ENCODE results near the gene AMBN.

AMBN gene

DNA sequence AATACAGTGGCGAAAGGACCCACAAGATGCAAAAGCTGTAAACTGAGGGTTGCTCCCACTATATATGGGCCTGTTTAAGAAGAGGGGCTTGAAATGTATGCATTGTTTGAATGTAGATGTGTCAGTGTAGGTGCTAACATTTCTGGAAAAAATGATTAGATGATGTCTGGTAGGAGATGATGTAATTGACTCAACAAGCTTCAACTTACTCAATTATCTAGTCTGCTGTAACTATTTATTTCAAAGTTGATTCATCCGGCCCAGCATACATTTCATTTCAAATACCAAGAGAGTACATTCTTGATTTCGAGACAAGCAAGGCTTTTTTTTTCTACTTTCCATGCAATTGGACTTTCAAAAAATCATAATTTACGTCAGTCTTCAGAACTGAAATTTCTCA lies 27.2 kb downstream of the AMBN start:
- Histone ChIP-seq H3K9me3 (ENCODE audit: control insufficient read depth, insufficient read depth, low read length) (no peaks in the 10 kb centered on the region), H3K27ac (ENCODE audit: low read depth, low read length) (no peak overlapping the region), H3K4me1 (ENCODE audit: control insufficient read depth, low read length) (peaks cover 24% of the 10 kb centered on the region), H3K4me3 (ENCODE audit: low read length) (no peak overlapping the region), H3K27me3 (ENCODE audit: control insufficient read depth, low read length) (no peaks in the 10 kb centered on the region), H3K79me2 (ENCODE audit: control insufficient read depth, low read length) (no peaks in the 10 kb centered on the region), H3K36me3 (ENCODE audit: control insufficient read depth, low read length) (no peaks in the 10 kb centered on the region), H3K9me2 (replicated peaks; ENCODE audit: control insufficient read depth, low read length) (no peaks in the 10 kb centered on the region), H4K20me1 (ENCODE audit: control insufficient read depth, insufficient read depth, low read depth, low read length) (no peaks in the 10 kb centered on the region), H3K4me2 (ENCODE audit: low read length) (no peak overlapping the region), H3F3A (ENCODE audit: control insufficient read depth, insufficient read depth) (peaks cover 12% of the 10 kb centered on the region)
- TF ChIP-seq EZH2phosphoT487 (IDR thresholded peaks at IDR 0.05; ENCODE audit: borderline replicate concordance, low read length), result no peak
- TF ChIP-seq, protein P1, sequence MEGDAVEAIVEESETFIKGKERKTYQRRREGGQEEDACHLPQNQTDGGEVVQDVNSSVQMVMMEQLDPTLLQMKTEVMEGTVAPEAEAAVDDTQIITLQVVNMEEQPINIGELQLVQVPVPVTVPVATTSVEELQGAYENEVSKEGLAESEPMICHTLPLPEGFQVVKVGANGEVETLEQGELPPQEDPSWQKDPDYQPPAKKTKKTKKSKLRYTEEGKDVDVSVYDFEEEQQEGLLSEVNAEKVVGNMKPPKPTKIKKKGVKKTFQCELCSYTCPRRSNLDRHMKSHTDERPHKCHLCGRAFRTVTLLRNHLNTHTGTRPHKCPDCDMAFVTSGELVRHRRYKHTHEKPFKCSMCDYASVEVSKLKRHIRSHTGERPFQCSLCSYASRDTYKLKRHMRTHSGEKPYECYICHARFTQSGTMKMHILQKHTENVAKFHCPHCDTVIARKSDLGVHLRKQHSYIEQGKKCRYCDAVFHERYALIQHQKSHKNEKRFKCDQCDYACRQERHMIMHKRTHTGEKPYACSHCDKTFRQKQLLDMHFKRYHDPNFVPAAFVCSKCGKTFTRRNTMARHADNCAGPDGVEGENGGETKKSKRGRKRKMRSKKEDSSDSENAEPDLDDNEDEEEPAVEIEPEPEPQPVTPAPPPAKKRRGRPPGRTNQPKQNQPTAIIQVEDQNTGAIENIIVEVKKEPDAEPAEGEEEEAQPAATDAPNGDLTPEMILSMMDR (IDR thresholded peaks at IDR 0.05; ENCODE audit: low read depth, low read length, poor library complexity, severe bottlenecking), result no peak

DNA sequence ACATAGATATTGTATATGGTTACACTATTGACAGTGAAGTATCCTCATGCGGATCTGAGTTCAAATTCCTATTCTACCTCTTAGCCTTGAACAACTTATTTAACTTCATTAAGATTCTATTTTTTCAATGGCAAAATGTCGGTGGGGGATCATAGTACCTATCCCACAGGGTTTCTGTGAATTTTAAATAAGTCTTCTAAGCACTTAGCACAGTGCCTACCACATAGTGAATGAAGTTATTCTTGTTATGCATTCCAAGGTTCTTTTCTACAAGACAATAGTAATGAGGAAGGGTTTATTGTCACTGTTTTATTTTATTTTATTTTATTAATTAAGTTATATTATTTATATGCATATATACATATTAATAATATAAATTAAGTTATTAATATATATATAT lies 27.7 kb downstream of the AMBN start:
- H4K20me1 ChIP-seq (ENCODE audit: control insufficient read depth, insufficient read depth, low read depth, low read length), result no peaks in the 10 kb centered on the region
- H3F3A ChIP-seq (ENCODE audit: control insufficient read depth, insufficient read depth), result peaks cover 12% of the 10 kb centered on the region

DNA sequence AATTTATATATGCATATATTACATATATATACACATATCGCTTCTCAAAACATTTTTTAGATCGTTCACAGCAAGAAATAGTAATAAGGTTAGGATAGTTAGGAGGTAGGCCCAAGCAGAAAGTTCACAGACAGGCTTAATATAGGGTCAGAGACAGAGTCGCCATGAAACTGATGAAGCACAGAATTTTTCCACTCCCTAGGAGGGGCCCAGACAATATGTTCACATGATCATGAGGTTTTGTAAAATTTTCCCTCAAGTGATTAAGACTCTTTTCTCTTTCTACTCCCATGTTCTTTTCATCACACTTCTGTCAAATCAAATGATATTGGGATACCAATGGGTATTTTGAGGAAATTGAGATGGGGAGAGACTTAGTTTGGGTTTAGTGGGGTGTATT lies 31.3 kb downstream of the AMBN start:
- no peaks in the 10 kb centered on the region for H3K36me3 ChIP-seq (ENCODE audit: control insufficient read depth, low read length)
- H3K9me3 ChIP-seq (ENCODE audit: control insufficient read depth, insufficient read depth, low read length), result no peaks in the 10 kb centered on the region
- H4K20me1 ChIP-seq (ENCODE audit: control insufficient read depth, insufficient read depth, low read depth, low read length), result no peaks in the 10 kb centered on the region
- H3K4me2 ChIP-seq (ENCODE audit: low read length), result no peak overlapping the region
- H3K27ac ChIP-seq (ENCODE audit: low read depth, low read length), result no peak overlapping the region
- no peaks in the 10 kb centered on the region for H3K9me2 ChIP-seq (replicated peaks; ENCODE audit: control insufficient read depth, low read length)
- H3F3A ChIP-seq (ENCODE audit: control insufficient read depth, insufficient read depth), result peaks cover 12% of the 10 kb centered on the region
- no peaks in the 10 kb centered on the region for H3K27me3 ChIP-seq (ENCODE audit: control insufficient read depth, low read length)
- no peaks in the 10 kb centered on the region for H3K79me2 ChIP-seq (ENCODE audit: control insufficient read depth, low read length)
- TF ChIP-seq, protein P1 (IDR thresholded peaks at IDR 0.05; ENCODE audit: low read depth, low read length, poor library complexity, severe bottlenecking), result no peak
- no peak for TF ChIP-seq EZH2phosphoT487 (IDR thresholded peaks at IDR 0.05; ENCODE audit: borderline replicate concordance, low read length)
- H3K4me1 ChIP-seq (ENCODE audit: control insufficient read depth, low read length), result peaks cover 8% of the 10 kb centered on the region
- H3K4me3 ChIP-seq (ENCODE audit: low read length), result no peak overlapping the region

More for the DNA sequence above, 27.7 kb downstream of the AMBN start:
- Histone ChIP-seq H3K27ac (ENCODE audit: low read depth, low read length) (no peak overlapping the region), H3K36me3 (ENCODE audit: control insufficient read depth, low read length) (no peaks in the 10 kb centered on the region), H3K27me3 (ENCODE audit: control insufficient read depth, low read length) (no peaks in the 10 kb centered on the region), H3K9me3 (ENCODE audit: control insufficient read depth, insufficient read depth, low read length) (no peaks in the 10 kb centered on the region), H3K4me3 (ENCODE audit: low read length) (no peak overlapping the region), H3K4me2 (ENCODE audit: low read length) (no peak overlapping the region), H3K4me1 (ENCODE audit: control insufficient read depth, low read length) (peaks cover 20% of the 10 kb centered on the region), H3K9me2 (replicated peaks; ENCODE audit: control insufficient read depth, low read length) (no peaks in the 10 kb centered on the region), H3K79me2 (ENCODE audit: control insufficient read depth, low read length) (no peaks in the 10 kb centered on the region)
- TF ChIP-seq, protein P1 (IDR thresholded peaks at IDR 0.05; ENCODE audit: low read depth, low read length, poor library complexity, severe bottlenecking), result no peak
- no peak for TF ChIP-seq EZH2phosphoT487 (IDR thresholded peaks at IDR 0.05; ENCODE audit: borderline replicate concordance, low read length)

All from DOHH2 (cell line).